Neural crest cell (in vitro differentiated cells): ENCODE data around the gene UNC5CL. TPM values are rescaled to one million over a fixed set of nuclear protein-coding genes. Genes with fewer than 3 reads are reported as not detected.

Experiments used
- DNase-seq: peaks from one replicate; pipeline ENCODE4 v3.0.0; 2021; ENCODE audit warnings: low read depth, mixed read lengths, low spot score
- H3K27ac Mint-ChIP-seq: one replicate; pipeline ENCODE4 v1.8.0; 2021; ENCODE audit warnings: mild to moderate bottlenecking, mixed read lengths; ENCODE audit not compliant: unreplicated experiment
- H3K27me3 Mint-ChIP-seq: 2 replicates; pipeline ENCODE4 v1.8.0; 2021; ENCODE audit warnings: low read depth, mild to moderate bottlenecking, mixed read lengths
- H3K36me3 Mint-ChIP-seq: 2 replicates; pipeline ENCODE4 v1.8.0; 2021; ENCODE audit warnings: low read depth, mild to moderate bottlenecking, mixed read lengths
- H3K4me1 Mint-ChIP-seq: 2 replicates; pipeline ENCODE4 v1.8.0; 2021; ENCODE audit warnings: mixed read lengths
- H3K4me3 Mint-ChIP-seq: one replicate; pipeline ENCODE4 v1.8.0; 2021; ENCODE audit warnings: mild to moderate bottlenecking, mixed read lengths
- H3K9me3 Mint-ChIP-seq: 2 replicates; pipeline ENCODE4 v1.8.0; 2021; ENCODE audit warnings: mixed read lengths
- total RNA-seq: library from RNA; stranded (reverse); gene quantifications from 2 replicates; pipeline ENCODE4 v1.2.1, GENCODE V29; 2021
- TF ChIP-seq, protein P1 (sequence below): fragments of 200-600 bp; sonication (generic); conservative IDR thresholded peaks from 2 replicates; pipeline ENCODE4 v1.5.0; 2021; ENCODE audit warnings: antibody characterized with exemption, mild to moderate bottlenecking

UNC5CL gene
- total RNA-seq, 1 donor from 2014 or later = 1.5 TPM

DNA sequence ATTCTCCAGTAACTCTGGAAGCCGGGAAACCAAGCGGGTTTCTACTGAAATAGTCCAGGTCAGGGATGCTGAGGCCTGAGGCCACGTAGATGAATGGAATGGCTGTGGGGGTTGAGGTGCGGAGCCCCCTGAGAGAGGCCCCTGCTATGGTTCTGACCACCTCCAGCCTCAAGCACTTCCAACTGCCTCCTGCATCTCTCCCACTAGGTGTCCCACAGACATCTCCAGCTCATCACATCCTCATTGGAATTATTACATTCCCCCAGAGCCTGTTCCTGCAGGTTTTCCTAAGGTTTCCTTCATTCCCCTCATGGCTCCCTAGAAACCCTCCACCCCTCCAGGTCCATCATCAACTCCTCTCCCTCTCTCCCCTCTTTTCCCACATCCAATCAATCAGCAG, 48.7 kb downstream of the UNC5CL start:
- Mint-ChIP-seq H3K27me3 (peaks cover 2% of the 10 kb centered on the region), H3K27ac (no peak overlapping the region), H3K4me1 (peaks cover 12% of the 10 kb centered on the region), H3K9me3 (no peaks in the 10 kb centered on the region), H3K36me3 (no peaks in the 10 kb centered on the region), H3K4me3 (no peak overlapping the region)
- DNase-seq = no peak
- TF ChIP-seq, protein P1, sequence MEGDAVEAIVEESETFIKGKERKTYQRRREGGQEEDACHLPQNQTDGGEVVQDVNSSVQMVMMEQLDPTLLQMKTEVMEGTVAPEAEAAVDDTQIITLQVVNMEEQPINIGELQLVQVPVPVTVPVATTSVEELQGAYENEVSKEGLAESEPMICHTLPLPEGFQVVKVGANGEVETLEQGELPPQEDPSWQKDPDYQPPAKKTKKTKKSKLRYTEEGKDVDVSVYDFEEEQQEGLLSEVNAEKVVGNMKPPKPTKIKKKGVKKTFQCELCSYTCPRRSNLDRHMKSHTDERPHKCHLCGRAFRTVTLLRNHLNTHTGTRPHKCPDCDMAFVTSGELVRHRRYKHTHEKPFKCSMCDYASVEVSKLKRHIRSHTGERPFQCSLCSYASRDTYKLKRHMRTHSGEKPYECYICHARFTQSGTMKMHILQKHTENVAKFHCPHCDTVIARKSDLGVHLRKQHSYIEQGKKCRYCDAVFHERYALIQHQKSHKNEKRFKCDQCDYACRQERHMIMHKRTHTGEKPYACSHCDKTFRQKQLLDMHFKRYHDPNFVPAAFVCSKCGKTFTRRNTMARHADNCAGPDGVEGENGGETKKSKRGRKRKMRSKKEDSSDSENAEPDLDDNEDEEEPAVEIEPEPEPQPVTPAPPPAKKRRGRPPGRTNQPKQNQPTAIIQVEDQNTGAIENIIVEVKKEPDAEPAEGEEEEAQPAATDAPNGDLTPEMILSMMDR = no peak

- Mint-ChIP-seq H3K27ac (no peak overlapping the region), H3K9me3 (no peaks in the 10 kb centered on the region), H3K4me1 (peaks cover 12% of the 10 kb centered on the region), H3K27me3 (peaks cover 2% of the 10 kb centered on the region), H3K36me3 (no peaks in the 10 kb centered on the region), H3K4me3 (no peak overlapping the region)
- TF ChIP-seq, protein P1 = no peak
- no peak for DNase-seq
These were observed 49.5 kb downstream of the UNC5CL start for GRCh38 chr6:40989204-40990169.

DNA sequence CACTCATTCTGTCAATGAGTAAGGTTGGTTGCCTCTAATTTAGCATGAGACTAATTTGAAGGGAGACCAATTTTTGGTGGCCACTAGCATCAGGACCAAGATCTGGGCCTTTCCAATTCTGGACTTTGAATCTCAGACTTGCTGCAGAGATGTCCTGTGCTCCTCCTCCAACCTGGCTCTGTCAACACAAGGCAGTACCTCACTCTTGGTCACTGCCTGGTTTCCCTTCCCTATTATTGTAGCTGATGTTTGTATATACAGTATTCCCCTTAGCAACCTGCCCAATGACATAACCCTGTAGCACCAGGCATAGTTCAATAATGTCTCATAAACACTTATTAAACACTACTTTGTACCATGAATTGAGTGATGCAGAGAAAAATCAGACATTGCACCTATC, 50.4 kb downstream of the UNC5CL start:
- Mint-ChIP-seq H3K36me3 (no peaks in the 10 kb centered on the region), H3K9me3 (no peaks in the 10 kb centered on the region), H3K27me3 (peaks cover 2% of the 10 kb centered on the region), H3K4me3 (no peak overlapping the region), H3K4me1 (peaks cover 12% of the 10 kb centered on the region), H3K27ac (no peak overlapping the region)
- TF ChIP-seq, protein P1 = no peak
- DNase-seq = no peak

DNA sequence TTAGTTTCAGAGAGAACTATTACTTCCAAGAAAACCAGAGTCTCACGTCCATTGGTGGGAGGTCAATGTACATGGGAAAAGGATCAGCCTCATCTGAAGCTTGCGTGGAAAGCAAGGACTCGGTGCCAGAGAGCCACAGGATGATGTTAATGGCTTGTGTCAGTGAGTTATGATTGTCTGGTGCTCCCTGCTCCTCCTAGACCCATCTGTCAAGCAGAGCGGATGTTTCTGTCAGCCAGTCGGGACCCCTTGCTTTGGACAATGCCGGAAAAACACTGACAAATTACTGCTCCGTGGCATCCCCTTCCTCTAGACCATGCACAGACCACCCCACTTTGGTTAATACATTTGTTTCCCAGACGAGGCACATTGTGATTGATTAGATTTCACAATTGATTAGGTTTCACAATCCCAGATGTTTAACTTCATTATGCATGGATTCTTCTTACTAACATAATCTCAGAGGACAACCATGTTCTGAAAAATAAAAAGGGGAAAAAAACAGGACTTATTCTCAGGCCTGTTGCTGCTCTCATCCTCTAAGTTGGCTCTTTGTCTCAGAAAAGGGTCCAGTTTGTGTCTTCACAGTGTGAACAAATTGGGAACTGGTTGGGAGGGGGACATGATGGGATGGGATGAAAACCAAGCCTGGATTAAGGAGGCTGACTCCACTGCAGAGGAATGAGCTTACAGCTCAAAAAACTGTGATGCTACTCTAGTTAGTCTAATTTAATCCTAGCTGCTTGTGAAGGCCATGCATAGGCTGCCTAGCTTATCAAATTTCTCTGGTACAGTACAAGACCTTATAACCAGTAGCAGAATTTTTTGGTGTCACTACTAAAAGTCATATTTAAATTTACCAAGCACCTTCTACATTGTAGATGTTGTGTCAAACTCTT, 51.9 kb downstream of the UNC5CL start:
- TF ChIP-seq, protein P1 = no peak
- Mint-ChIP-seq H3K9me3 (no peaks in the 10 kb centered on the region), H3K27me3 (no peaks in the 10 kb centered on the region), H3K27ac (no peak overlapping the region), H3K36me3 (no peaks in the 10 kb centered on the region), H3K4me3 (no peak overlapping the region), H3K4me1 (peaks cover 7% of the 10 kb centered on the region)
- no peak for DNase-seq

DNA sequence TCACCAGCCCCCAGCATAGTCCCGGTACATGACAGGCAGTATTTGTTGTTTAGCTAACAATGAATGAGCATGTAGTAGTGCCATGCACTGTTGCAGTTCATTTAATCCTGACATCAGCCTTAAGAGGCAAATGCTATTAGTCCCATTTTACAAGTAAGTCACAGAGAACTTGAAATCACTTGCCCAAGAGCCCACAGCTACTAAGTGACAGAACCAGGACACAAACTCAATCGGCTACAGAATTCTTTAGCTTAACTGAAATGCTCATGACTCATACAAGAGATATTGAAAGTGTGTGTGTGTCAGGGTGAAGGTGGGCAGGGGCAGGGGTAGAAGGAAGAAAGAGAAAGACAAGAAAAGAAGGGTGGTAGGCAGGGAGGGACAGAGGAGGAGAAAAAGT, 52.7 kb downstream of the UNC5CL start:
- no peaks in the 10 kb centered on the region for H3K36me3 Mint-ChIP-seq
- H3K27me3 Mint-ChIP-seq = no peaks in the 10 kb centered on the region
- H3K4me3 Mint-ChIP-seq = no peak overlapping the region
- DNase-seq = no peak
- H3K4me1 Mint-ChIP-seq = peaks cover 6% of the 10 kb centered on the region
- H3K9me3 Mint-ChIP-seq = no peaks in the 10 kb centered on the region
- no peak overlapping the region for H3K27ac Mint-ChIP-seq
- TF ChIP-seq, protein P1 = no peak
